K562 treated with DMSO at 1 percent for 48 hours (cell line): ENCODE data around the gene CA10. TPM values are rescaled to one million over a fixed set of nuclear protein-coding genes. Genes with fewer than 3 reads are reported as not detected.

Experiments
- total RNA-seq: library from RNA; unstranded; fragments of 300-600 nt; gene quantifications from 2 replicates; pipeline ENCODE4 v1.2.3, GENCODE V29; 2022; ENCODE audit warnings: low replicate concordance; ENCODE audit errors: extremely low read depth

The CA10 gene
- not detected in 2 replicates for total RNA-seq

DNA sequence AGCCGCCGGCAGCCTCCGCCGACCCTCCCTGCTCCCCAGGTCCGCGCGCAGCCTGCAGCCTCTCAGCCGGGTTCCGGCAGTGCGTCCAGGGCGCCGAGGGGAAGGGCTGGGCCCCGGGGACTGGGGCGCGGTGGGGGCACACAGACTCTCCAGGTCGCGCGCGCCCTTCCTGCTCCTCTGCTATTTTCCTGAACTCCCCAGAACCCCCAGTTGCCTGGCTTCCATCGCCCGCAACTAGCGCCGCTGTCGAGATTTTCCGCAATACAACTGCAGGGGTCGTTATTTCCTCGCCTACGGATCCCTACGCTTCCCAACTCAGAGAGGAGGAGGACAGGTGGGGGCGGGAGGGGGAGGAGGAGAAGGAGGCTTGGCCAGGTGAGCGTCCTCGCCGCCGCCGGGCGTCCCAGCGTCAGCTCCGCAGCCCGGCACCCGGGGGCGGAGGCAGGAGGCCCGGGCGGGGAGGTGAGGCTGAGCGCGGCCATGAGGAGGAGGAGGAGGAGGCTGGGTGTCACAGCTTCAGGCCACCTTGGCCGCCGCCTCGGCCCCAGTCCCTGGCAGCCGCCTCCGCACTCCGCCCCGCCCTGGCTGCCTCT is at the start of gene CA10:
Gene CA10, minus strand, starts transcription at position 265 of the 593 bp plus-strand sequence.

